H1 (cell line): Measurements from ENCODE around the gene TEKT5. TPM values are rescaled to one million over a fixed set of nuclear protein-coding genes. Genes with fewer than 3 reads are reported as not detected.

Experiments used
- CTCF ChIA-PET: fragments of 300-600 bp; sonication (Branson Sonifier 250); formaldehyde crosslinking; loops from one replicate; lab custom pipeline; 2021; ENCODE audit not compliant: partially characterized antibody; lab: Charles Lee
- POLR2A ChIA-PET: fragments of 300-600 bp; sonication (Branson Sonifier 250); formaldehyde crosslinking; loops from one replicate; lab custom pipeline; 2021; ENCODE audit warnings: inconsistent platforms; ENCODE audit not compliant: partially characterized antibody; lab: Charles Lee
- DNase-seq, 2 experiments: peaks; one replicate each; pipeline versions ENCODE4 v3.0.0 to v3.0.0-alpha.2; 2010 to 2022; ENCODE audit warnings: low spot score in 2 of 2, low read depth in 1 of 2, mixed read lengths in 1 of 2
- FAIRE-seq: peaks from 2 replicates; lab custom pipeline; 2011; peaks lifted over from hg19 to GRCh38; lab: Jason Lieb, UNC
- H2AFZ ChIP-seq: 2 replicates; pipeline ENCODE4 v1.8.1; 2012; ENCODE audit warnings: low read length, inconsistent platforms
- H2AK5ac ChIP-seq: 2 replicates; pipeline ENCODE4 v1.6.1; 2013; ENCODE audit warnings: low read depth, low read length
- H2BK120ac ChIP-seq: replicated peaks from 2 replicates; pipeline ENCODE3; 2013; ENCODE audit warnings: low read depth, low read length, inconsistent platforms
- H2BK12ac ChIP-seq: 2 replicates; pipeline ENCODE4 v1.6.1; 2013; ENCODE audit warnings: low read depth, low read length
- H2BK15ac ChIP-seq: 2 replicates; pipeline ENCODE4 v1.6.1; 2013; ENCODE audit warnings: low read length
- H2BK20ac ChIP-seq: 2 replicates; pipeline ENCODE4 v1.6.1; 2013; ENCODE audit warnings: low read length
- H2BK5ac ChIP-seq: 2 replicates; pipeline ENCODE4 v1.6.1; 2013; ENCODE audit warnings: low read depth, low read length
- H3K14ac ChIP-seq: 2 replicates; pipeline ENCODE4 v1.6.1; 2013; ENCODE audit warnings: inconsistent platforms; ENCODE audit not compliant: insufficient read length
- H3K18ac ChIP-seq: 2 replicates; pipeline ENCODE4 v1.6.1; 2013; ENCODE audit warnings: low read length; ENCODE audit errors: extremely low read depth
- H3K23ac ChIP-seq: 2 replicates; pipeline ENCODE4 v1.6.1; 2013; ENCODE audit warnings: inconsistent platforms; ENCODE audit not compliant: insufficient read length
- H3K23me2 ChIP-seq: 2 replicates; pipeline ENCODE4 v1.6.1; 2013; ENCODE audit warnings: low read depth, low read length
- H3K27ac ChIP-seq: 2 replicates; pipeline ENCODE4 v1.6.1; 2011; ENCODE audit warnings: low read depth, low read length, inconsistent platforms
- H3K27me3 ChIP-seq, 4 experiments: replicated peaks in 1 of 4; 1 replicate in 1 of 4; 2 replicates in 3 of 4; pipeline versions ENCODE4 v1.6.1 to v1.8.1; 2011 to 2013; ENCODE audit warnings: low read length in 3 of 4, mild to moderate bottlenecking in 3 of 4, inconsistent platforms in 2 of 4, mixed read lengths in 2 of 4, moderate library complexity in 1 of 4; ENCODE audit not compliant: control insufficient read depth in 3 of 4, insufficient read depth in 3 of 4; ENCODE audit errors: extremely low read depth in 1 of 4
- H3K36me3 ChIP-seq, 4 experiments: 2 replicates each; pipeline versions ENCODE4 v1.6.1 to v1.8.1; 2011 to 2013; ENCODE audit warnings: mild to moderate bottlenecking in 4 of 4, low read length in 3 of 4, moderate library complexity in 2 of 4, control low read depth in 1 of 4, inconsistent platforms in 1 of 4; ENCODE audit not compliant: insufficient read depth in 4 of 4, control insufficient read depth in 2 of 4
- H3K4ac ChIP-seq: replicated peaks from 2 replicates; pipeline ENCODE3; 2013; ENCODE audit warnings: low read length, low read depth, mixed read lengths, inconsistent platforms; ENCODE audit not compliant: insufficient read length
- H3K4me1 ChIP-seq, 4 experiments: replicated peaks in 1 of 4; 1 replicate in 1 of 4; 2 replicates in 3 of 4; pipeline versions ENCODE4 v1.6.1 to v1.8.1; 2011 to 2013; ENCODE audit warnings: low read length in 3 of 4, inconsistent platforms in 2 of 4, mixed read lengths in 1 of 4; ENCODE audit not compliant: insufficient read depth in 4 of 4, control insufficient read depth in 3 of 4
- H3K4me2 ChIP-seq, 2 experiments: 2 replicates each; pipeline versions ENCODE4 v1.6.1 to v1.8.1; 2011 to 2013; ENCODE audit warnings: low read depth in 2 of 2, low read length in 2 of 2, control low read depth in 1 of 2, inconsistent platforms in 1 of 2, mild to moderate bottlenecking in 1 of 2; ENCODE audit not compliant: insufficient read depth in 1 of 2
- H3K4me3 ChIP-seq, 4 experiments: fragments of 200-600, 300-600 bp in 1 of 4; sonication (generic), shearing (Covaris generic), sonication (Bioruptor Twin) in 1 of 4; 2 replicates each; pipeline versions ENCODE4 v1.5.1 to v1.8.1; 2011 to 2016; ENCODE audit warnings: low read length in 4 of 4, low read depth in 3 of 4, control low read depth in 2 of 4, inconsistent platforms in 2 of 4, mild to moderate bottlenecking in 2 of 4, mixed read lengths in 1 of 4, moderate library complexity in 1 of 4; ENCODE audit not compliant: insufficient read depth in 2 of 4; ENCODE audit errors: extremely low read depth in 1 of 4
- H3K56ac ChIP-seq: replicated peaks from 2 replicates; pipeline ENCODE3; 2013; ENCODE audit warnings: low read depth, mild to moderate bottlenecking, mixed read lengths, low read length, inconsistent platforms; ENCODE audit not compliant: insufficient read length
- H3K79me1 ChIP-seq: 2 replicates; pipeline ENCODE4 v1.6.1; 2013; ENCODE audit warnings: low read depth, low read length, control low read depth
- H3K79me2 ChIP-seq, 2 experiments: 2 replicates each; pipeline versions ENCODE4 v1.6.1 to v1.8.1; 2012 to 2013; ENCODE audit warnings: low read length in 2 of 2, mild to moderate bottlenecking in 2 of 2, inconsistent platforms in 1 of 2; ENCODE audit not compliant: insufficient read depth in 2 of 2, control insufficient read depth in 1 of 2
- H3K9ac ChIP-seq, 4 experiments: replicated peaks in 1 of 4; 1 replicate in 1 of 4; 2 replicates in 3 of 4; pipeline versions ENCODE4 v1.6.1 to v1.8.1; 2011 to 2013; ENCODE audit warnings: low read depth in 3 of 4, low read length in 3 of 4, control low read depth in 2 of 4, mild to moderate bottlenecking in 2 of 4, moderate library complexity in 2 of 4, inconsistent platforms in 1 of 4; ENCODE audit errors: extremely low read depth in 1 of 4
- H3K9me3 ChIP-seq, 2 experiments: 2 replicates each; pipeline versions ENCODE4 v1.6.1 to v1.8.1; 2012 to 2013; ENCODE audit warnings: mild to moderate bottlenecking in 2 of 2, moderate library complexity in 2 of 2, control low read depth in 1 of 2, inconsistent platforms in 1 of 2, low read depth in 1 of 2, low read length in 1 of 2, mixed read lengths in 1 of 2; ENCODE audit not compliant: insufficient read depth in 2 of 2
- H4K20me1 ChIP-seq, 2 experiments: replicated peaks in 1 of 2; 2 replicates each; pipeline versions ENCODE3 to v1.8.1; 2011 to 2013; ENCODE audit warnings: inconsistent platforms in 2 of 2, low read length in 2 of 2, mild to moderate bottlenecking in 1 of 2; ENCODE audit not compliant: insufficient read depth in 2 of 2, control insufficient read depth in 1 of 2
- H4K5ac ChIP-seq: 2 replicates; pipeline ENCODE4 v1.6.1; 2013; ENCODE audit warnings: low read length, low read depth, mixed read lengths, inconsistent platforms; ENCODE audit not compliant: insufficient read length
- H4K8ac ChIP-seq: 2 replicates; pipeline ENCODE4 v1.8.0; 2013; ENCODE audit warnings: mild to moderate bottlenecking, moderate library complexity, low read length, inconsistent platforms; ENCODE audit not compliant: insufficient read depth; ENCODE audit errors: extremely low read depth
- H4K91ac ChIP-seq: replicated peaks from 2 replicates; pipeline ENCODE3; 2013; ENCODE audit warnings: low read length, mixed read lengths, inconsistent platforms; ENCODE audit not compliant: insufficient read length
- CBX8 ChIP-seq: fragments of 300-800, 300-1000 bp; sonication (generic); IDR thresholded peaks from 2 replicates; pipeline ENCODE4 v1.7.1; 2016; ENCODE audit warnings: low read depth, low read length, borderline replicate concordance
- E2F6 ChIP-seq: IDR thresholded peaks from 2 replicates; pipeline ENCODE4 v1.6.1; 2012; ENCODE audit warnings: inconsistent platforms
- EP300 ChIP-seq, 2 experiments: IDR thresholded peaks; 1 replicate in 1 of 2; 2 replicates in 1 of 2; pipeline ENCODE4 v1.6.1; 2011 to 2012; ENCODE audit warnings: low read depth in 2 of 2, low read length in 2 of 2, mild to moderate bottlenecking in 2 of 2, borderline replicate concordance in 1 of 2, inconsistent platforms in 1 of 2, moderate library complexity in 1 of 2
- GTF2F1 ChIP-seq: IDR thresholded peaks from 2 replicates; pipeline ENCODE4 v1.6.1; 2012; ENCODE audit warnings: low read depth, low read length, improper control_type of control experiment, borderline replicate concordance
- HDAC2 ChIP-seq, 2 experiments: fragments of 300-600 bp in 1 of 2; sonication (generic) in 1 of 2; IDR thresholded peaks; 2 replicates each; pipeline ENCODE4 v1.6.1; 2011 to 2012; ENCODE audit warnings: low read depth in 2 of 2, low read length in 2 of 2, mild to moderate bottlenecking in 2 of 2, moderate library complexity in 2 of 2, borderline replicate concordance in 1 of 2, inconsistent platforms in 1 of 2
- RNF2 ChIP-seq: fragments of 200-900, 300-1000 bp; sonication (generic); IDR thresholded peaks from 2 replicates; pipeline ENCODE4 v1.7.1; 2016; ENCODE audit warnings: borderline replicate concordance, low read depth, mild to moderate bottlenecking, antibody characterized with exemption, low read length; ENCODE audit not compliant: poor library complexity, severe bottlenecking; ENCODE audit errors: missing control alignments
- RXRA ChIP-seq: IDR thresholded peaks from 2 replicates; pipeline ENCODE4 v1.6.1; 2011; ENCODE audit warnings: low read depth, mild to moderate bottlenecking, low read length, moderate library complexity; ENCODE audit not compliant: insufficient read depth
- SIN3A ChIP-seq, 2 experiments: IDR thresholded peaks in 1 of 2; conservative IDR thresholded peaks in 1 of 2; 2 replicates each; pipeline ENCODE4 v1.6.1; 2011 to 2012; ENCODE audit warnings: low read length in 2 of 2, improper control_type of control experiment in 1 of 2, low read depth in 1 of 2, mild to moderate bottlenecking in 1 of 2
- ZNF274 ChIP-seq: IDR thresholded peaks from 2 replicates; pipeline ENCODE4 v1.7.0; 2012; ENCODE audit warnings: low read length, borderline replicate concordance; ENCODE audit errors: extremely low read depth
- WGBS, 2 experiments: shearing (Covaris generic) in 1 of 2; methylation state at CpG; one replicate each; pipeline versions ENCODE4 v1.1.6 to v1.1.7; 2013 to 2015; ENCODE audit warnings: low lambda C conversion rate in 2 of 2, mixed read lengths in 2 of 2, inconsistent platforms in 1 of 2, low coverage in 1 of 2, missing lambda C conversion rate in 1 of 2; ENCODE audit not compliant: insufficient replicate concordance in 2 of 2, insufficient coverage in 1 of 2, insufficient read length in 1 of 2; ENCODE audit errors: extremely low coverage in 1 of 2, missing lambda C conversion rate in 1 of 2; 5-methylcytosine and 5-hydroxymethylcytosine counted together
- polyA plus RNA-seq, 7 experiments: library from polyadenylated mRNA; depleted of rRNA in 3 of 7; stranded (reverse) in 5 of 7; unstranded in 2 of 7; fragments of >200 nt in 5 of 7; fragments of 200-250 nt in 2 of 7; gene quantifications; 1 replicate in 5 of 7; 2 replicates in 1 of 7; 4 replicates in 1 of 7; pipeline versions ENCODE4 v1.2.1 to v1.2.3, GENCODE V29; 2011 to 2013; ENCODE audit warnings: missing spikeins in 2 of 7, mixed read lengths in 2 of 7
- total RNA-seq: library from RNA; stranded (reverse); fragmentation: NEBNext Ultra II Directional; extraction: Animal tissue kit (Norgen Biotek cat#: 25700); gene quantifications from 2 replicates; pipeline ENCODE4 v1.2.1, GENCODE V29; 2021
- TF ChIP-seq, protein P1 (sequence below): IDR thresholded peaks from 2 replicates; pipeline ENCODE4 v1.6.1; 2011; ENCODE audit warnings: low read length, improper control_type of control experiment

TEKT5 gene
- total and polyA plus RNA-seq, 2 of the 8 experiments (the other 6 are each of a cell fraction or from before 2014, with no cell fraction given) = 0.95 TPM; not detected in 1

DNA sequence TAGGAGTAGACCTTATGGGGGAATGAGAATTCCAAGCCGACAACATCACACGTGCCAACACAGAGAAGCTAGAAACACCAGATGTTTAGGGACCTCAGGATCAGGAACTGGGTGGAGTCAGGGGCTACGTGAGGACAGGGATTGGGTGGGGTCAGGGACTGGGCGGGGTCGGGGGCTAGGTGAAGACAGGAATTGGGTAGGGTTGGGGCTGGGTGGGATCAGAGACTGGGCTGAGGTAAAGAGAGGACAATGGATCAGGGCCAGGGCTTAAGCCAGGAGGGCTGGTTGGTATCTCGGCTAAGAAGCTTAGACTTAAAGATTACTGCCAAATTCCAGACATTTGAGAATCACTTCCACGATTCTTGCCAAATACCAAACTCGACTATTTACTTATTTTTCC lies 11.6 kb downstream of the TEKT5 start:
- Histone ChIP-seq H2BK15ac (no peak overlapping the region), H3K27me3 (no peaks in the 10 kb centered on the region), H3K9me3 (no peaks in the 10 kb centered on the region), H3K79me2 (no peaks in the 10 kb centered on the region), H3K27ac (no peak overlapping the region), H3K56ac (no peak overlapping the region), H3K18ac (no peak overlapping the region), H2BK120ac (no peak overlapping the region), H2BK12ac (no peak overlapping the region), H3K4me1 (peaks cover 0 to 6% (median 2%) of the 10 kb centered on the region in 4 experiments; a peak in 4 of 7 replicates), H2AK5ac (no peak overlapping the region), H3K36me3 (no peaks in the 10 kb centered on the region), H2BK20ac (no peak overlapping the region), H3K23me2 (no peaks in the 10 kb centered on the region), H3K23ac (no peak overlapping the region), H2BK5ac (no peak overlapping the region), H3K79me1 (no peaks in the 10 kb centered on the region), H3K4ac (no peak overlapping the region), H4K91ac (no peak overlapping the region), H3K14ac (no peak overlapping the region), H4K5ac (no peak overlapping the region), H4K8ac (no peak overlapping the region), H2AFZ (peak overlapping the region; percentile 19; the same call in 1 of the 2 replicates), H3K4me2 (no peak overlapping the region), H3K9ac (no peak overlapping the region), H3K4me3 (no peak overlapping the region), H4K20me1 (no peaks in the 10 kb centered on the region)
- 74 to 100% methylated on average over 2 to 7 of the region's 8 CpGs for WGBS, 2 experiments
- no peak for FAIRE-seq
- ChIA-PET POLR2A (no interaction called here), CTCF (interaction anchor here (0.8 to 1.2 kb wide), 4 partner anchors 14 to 162 kb away, joined by 3 to 6 read pairs (median 4); no protein-coding TSS in a partner anchor)
- DNase-seq = no peak
- TF ChIP-seq EP300 (IDR thresholded peaks at IDR 0.05; ENCODE audit: borderline replicate concordance in 1 of 2, low read depth in 2 of 2, low read length in 2 of 2) = no peak
- TF ChIP-seq GTF2F1 = no peak
- TF ChIP-seq SIN3A (conservative IDR thresholded peaks at IDR 0.05 in 1 of 2, IDR thresholded peaks at IDR 0.05 in 1 of 2; ENCODE audit: low read depth in 1 of 2, low read length in 2 of 2) = no peak
- TF ChIP-seq, protein P1, sequence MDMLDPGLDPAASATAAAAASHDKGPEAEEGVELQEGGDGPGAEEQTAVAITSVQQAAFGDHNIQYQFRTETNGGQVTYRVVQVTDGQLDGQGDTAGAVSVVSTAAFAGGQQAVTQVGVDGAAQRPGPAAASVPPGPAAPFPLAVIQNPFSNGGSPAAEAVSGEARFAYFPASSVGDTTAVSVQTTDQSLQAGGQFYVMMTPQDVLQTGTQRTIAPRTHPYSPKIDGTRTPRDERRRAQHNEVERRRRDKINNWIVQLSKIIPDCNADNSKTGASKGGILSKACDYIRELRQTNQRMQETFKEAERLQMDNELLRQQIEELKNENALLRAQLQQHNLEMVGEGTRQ = no peak
- TF ChIP-seq ZNF274 = no peak
- no peak for TF ChIP-seq E2F6
- TF ChIP-seq CBX8 = no peak
- no peak for TF ChIP-seq RXRA
- TF ChIP-seq RNF2 = no peak
- no peak for TF ChIP-seq HDAC2 (IDR thresholded peaks at IDR 0.05; ENCODE audit: borderline replicate concordance in 1 of 2, low read depth in 2 of 2, low read length in 2 of 2)
